ENCODE results near the gene SNCAIP. TPM values are rescaled to one million over a fixed set of nuclear protein-coding genes. Genes with fewer than 3 reads are reported as not detected.

Gene SNCAIP
- total RNA-seq, 4 donors from 2014 or later = 0.57 to 12.4 (median 1.7) TPM

- Histone ChIP-seq H3K9me3 (no peaks in the 10 kb centered on the region), H3K27me3 (no peaks in the 10 kb centered on the region), H3K27ac (no peak overlapping the region), H3K4me1 (no peaks in the 10 kb centered on the region), H3K36me3 (no peaks in the 10 kb centered on the region), H3K4me3 (no peak overlapping the region)
- TF ChIP-seq POLR2A (IDR thresholded peaks at IDR 0.05) = no peak
- TF ChIP-seq CTCF (IDR thresholded peaks at IDR 0.05) = no peak
- no peak for DNase-seq
Observed at GRCh38 chr5:122390154-122390553, 78.1 kb downstream of the SNCAIP start.

- TF ChIP-seq CTCF (IDR thresholded peaks at IDR 0.05) = no peak
- TF ChIP-seq POLR2A (IDR thresholded peaks at IDR 0.05) = no peak
- no peaks in the 10 kb centered on the region for H3K36me3 ChIP-seq
- H3K4me1 ChIP-seq = no peaks in the 10 kb centered on the region
- no peak overlapping the region for H3K27ac ChIP-seq
- H3K9me3 ChIP-seq = no peaks in the 10 kb centered on the region
- no peak for DNase-seq
- H3K27me3 ChIP-seq = no peaks in the 10 kb centered on the region
- no peak overlapping the region for H3K4me3 ChIP-seq
Observed at GRCh38 chr5:122390694-122391093, 78.7 kb downstream of the SNCAIP start.

- Histone ChIP-seq H3K27ac (no peak overlapping the region), H3K4me1 (no peaks in the 10 kb centered on the region), H3K27me3 (no peaks in the 10 kb centered on the region), H3K36me3 (no peaks in the 10 kb centered on the region), H3K4me3 (no peak overlapping the region), H3K9me3 (no peaks in the 10 kb centered on the region)
- DNase-seq = no peak
- TF ChIP-seq POLR2A (IDR thresholded peaks at IDR 0.05) (no peak), CTCF (IDR thresholded peaks at IDR 0.05) (no peak)
Observed at GRCh38 chr5:122391621-122392020, 79.6 kb downstream of the SNCAIP start.

GRCh38 chr5:122392224-122392623, 80.2 kb downstream of the SNCAIP start:
- Histone ChIP-seq H3K4me3 (no peak overlapping the region), H3K9me3 (no peaks in the 10 kb centered on the region), H3K36me3 (no peaks in the 10 kb centered on the region), H3K4me1 (no peaks in the 10 kb centered on the region), H3K27ac (no peak overlapping the region), H3K27me3 (no peaks in the 10 kb centered on the region)
- DNase-seq = no peak
- TF ChIP-seq POLR2A (IDR thresholded peaks at IDR 0.05) (no peak), CTCF (IDR thresholded peaks at IDR 0.05) (no peak)

- no peaks in the 10 kb centered on the region for H3K27me3 ChIP-seq
- no peak overlapping the region for H3K4me3 ChIP-seq
- H3K36me3 ChIP-seq = no peaks in the 10 kb centered on the region
- TF ChIP-seq POLR2A (IDR thresholded peaks at IDR 0.05) = no peak
- H3K9me3 ChIP-seq = no peaks in the 10 kb centered on the region
- H3K27ac ChIP-seq = no peak overlapping the region
- DNase-seq = no peak
- H3K4me1 ChIP-seq = no peaks in the 10 kb centered on the region
Observed at GRCh38 chr5:122392824-122393223, 80.8 kb downstream of the SNCAIP start.

GRCh38 chr5:122394284-122394930, 82.4 kb downstream of the SNCAIP start:
- H3K36me3 ChIP-seq = no peaks in the 10 kb centered on the region
- H3K27me3 ChIP-seq = no peaks in the 10 kb centered on the region
- TF ChIP-seq CTCF (IDR thresholded peaks at IDR 0.05) (no peak), POLR2A (IDR thresholded peaks at IDR 0.05) (no peak)
- H3K4me1 ChIP-seq = no peaks in the 10 kb centered on the region
- no peak overlapping the region for H3K27ac ChIP-seq
- DNase-seq = no peak
- H3K9me3 ChIP-seq = no peaks in the 10 kb centered on the region
- no peak overlapping the region for H3K4me3 ChIP-seq
